Stimulated activated CD4-positive, alpha-beta T cell treated with anti-CD3 and anti-CD28 coated beads, Interleukin-4, amount 100 ng/mL, for 48 hours (primary cell): Measurements from ENCODE around the gene GLOD4.
"Not testable (repeated sequence)": the region's sequence is repeated elsewhere in the genome, so short reads cannot be mapped to it uniquely, and the experiment has no call there.

Source experiments
- DNase-seq, 2 donors: peaks; one replicate each; pipeline ENCODE4 v3.0.0-alpha.2; 2020; ENCODE audit warnings: low read depth in 2 of 2

GLOD4 gene

GRCh38 chr17:781805-782731 lies at the start of gene GLOD4, which contains the start of gene MRM3:
TSS of gene GLOD4 (minus strand) at chr17:782280. CDS start at chr17:782255, 25 bp downstream.
TSS of gene MRM3 (plus strand) at chr17:782353. CDS start at chr17:782379, 26 bp downstream.
- DNase-seq, result peak; percentile 91 to 95

- no peak for DNase-seq
These were observed 48.9 kb upstream of the GLOD4 start for GRCh38 chr17:830950-831349.

GRCh38 chr17:830381-830780 lies 48.3 kb upstream of the GLOD4 start:
- no peak for DNase-seq

DNA sequence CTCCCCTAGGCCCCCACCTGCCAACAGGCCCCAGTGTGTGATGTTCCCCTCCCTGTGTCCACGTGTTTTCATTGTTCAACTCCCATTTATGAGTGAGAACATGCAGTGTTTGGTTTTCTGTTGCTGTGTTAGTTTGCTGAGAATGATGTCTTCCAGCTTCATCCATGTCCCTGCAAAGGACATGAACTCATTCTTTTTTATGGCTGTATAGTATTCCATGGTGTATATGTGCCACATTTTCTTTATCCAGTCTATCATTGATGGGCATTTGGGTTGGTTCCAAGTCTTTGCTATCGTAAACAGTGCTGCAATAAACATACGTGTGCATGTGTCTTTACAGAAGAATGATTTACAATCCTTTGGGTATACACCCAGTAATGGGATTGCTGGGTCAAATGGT lies 47.5 kb upstream of the GLOD4 start:
- not testable (repeated sequence) for DNase-seq

DNA sequence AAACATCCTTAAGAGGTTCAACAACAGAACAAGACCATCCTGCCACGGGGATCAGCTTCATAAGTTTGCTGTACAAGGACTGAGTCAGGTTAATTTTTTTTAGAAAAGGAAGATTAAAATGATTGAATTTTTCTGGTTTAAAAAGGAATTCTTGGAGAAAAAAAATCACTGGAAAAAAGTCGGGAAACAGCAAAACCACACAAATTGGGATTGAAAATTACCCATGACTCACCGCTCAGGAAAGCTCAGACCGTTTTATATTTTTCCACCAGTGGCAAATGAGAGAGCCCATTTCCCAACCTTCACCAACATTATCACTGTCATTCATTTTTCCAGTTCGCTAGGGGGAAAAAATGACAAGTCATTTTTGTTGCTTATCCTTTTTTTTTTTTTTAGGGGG lies 46.7 kb upstream of the GLOD4 start:
- no peak for DNase-seq

DNA sequence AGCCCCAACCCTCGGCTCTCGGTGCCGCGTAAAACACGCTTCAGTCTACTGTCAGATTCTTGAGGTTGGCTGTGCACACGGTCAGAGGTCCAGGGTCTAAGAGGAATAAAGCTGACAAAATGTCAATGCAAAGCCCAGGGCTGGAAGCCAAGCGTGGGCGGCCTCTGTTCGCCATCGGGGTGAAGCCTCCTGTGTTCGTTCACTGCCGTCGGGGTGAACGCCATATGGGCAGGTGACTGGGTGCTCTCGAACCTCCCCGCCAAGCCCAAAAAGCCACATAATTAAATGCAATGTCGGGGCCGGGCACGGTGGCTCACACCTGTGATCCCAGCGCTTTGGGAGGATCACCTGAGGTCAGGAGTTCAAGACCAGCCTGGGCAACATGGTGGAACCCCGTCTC lies 44.7 kb upstream of the GLOD4 start:
- DNase-seq, result no peak

GRCh38 chr17:825216-825615 lies 43.1 kb upstream of the GLOD4 start:
- DNase-seq, result no peak

DNA sequence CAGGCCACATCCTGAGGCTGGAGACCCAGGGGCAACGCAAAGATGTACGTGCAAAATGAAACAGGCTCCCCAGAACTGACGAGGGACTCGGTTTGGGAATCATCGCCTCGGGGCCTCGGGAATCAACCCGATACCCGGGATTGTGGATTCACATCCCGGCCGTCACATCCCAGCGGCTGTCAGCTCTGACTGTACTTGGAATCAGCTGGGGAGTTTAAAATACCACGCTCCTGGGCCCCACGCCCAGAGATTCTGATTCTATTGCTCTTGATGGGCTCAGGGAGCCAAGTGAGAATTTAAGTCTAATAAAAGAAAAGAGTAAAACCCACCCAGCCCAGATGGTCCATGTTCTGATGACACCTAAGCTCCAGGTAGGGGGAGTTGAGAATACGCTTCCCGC lies 42.3 kb upstream of the GLOD4 start:
- no peak for DNase-seq

DNA sequence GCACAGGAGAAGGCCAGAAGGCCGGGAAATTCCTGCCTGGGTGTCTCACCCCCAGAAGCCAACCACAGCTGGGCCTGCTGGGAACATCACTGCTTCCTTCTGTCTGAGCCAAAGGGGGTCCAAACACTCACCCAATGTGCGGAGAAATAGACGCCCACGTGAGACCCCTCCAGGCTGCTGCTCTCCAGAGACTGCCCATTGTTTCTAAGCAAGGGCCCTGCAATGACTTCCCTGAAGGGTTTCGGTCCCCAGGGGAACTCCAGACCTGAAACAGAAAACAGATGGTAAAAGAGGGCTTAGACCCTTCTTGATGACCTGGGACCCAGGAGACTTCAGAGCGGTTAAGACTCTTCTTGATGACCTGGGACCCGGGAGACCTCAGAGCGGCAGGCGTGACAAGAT lies 41.4 kb upstream of the GLOD4 start:
- DNase-seq, result no peak

GRCh38 chr17:819251-819650 lies 37.2 kb upstream of the GLOD4 start:
- no peak for DNase-seq

- no peak for DNase-seq
These were observed 32.3 kb upstream of the GLOD4 start for GRCh38 chr17:814371-814770.

- no peak for DNase-seq
These were observed 30.6 kb upstream of the GLOD4 start for GRCh38 chr17:812638-813204.

DNA sequence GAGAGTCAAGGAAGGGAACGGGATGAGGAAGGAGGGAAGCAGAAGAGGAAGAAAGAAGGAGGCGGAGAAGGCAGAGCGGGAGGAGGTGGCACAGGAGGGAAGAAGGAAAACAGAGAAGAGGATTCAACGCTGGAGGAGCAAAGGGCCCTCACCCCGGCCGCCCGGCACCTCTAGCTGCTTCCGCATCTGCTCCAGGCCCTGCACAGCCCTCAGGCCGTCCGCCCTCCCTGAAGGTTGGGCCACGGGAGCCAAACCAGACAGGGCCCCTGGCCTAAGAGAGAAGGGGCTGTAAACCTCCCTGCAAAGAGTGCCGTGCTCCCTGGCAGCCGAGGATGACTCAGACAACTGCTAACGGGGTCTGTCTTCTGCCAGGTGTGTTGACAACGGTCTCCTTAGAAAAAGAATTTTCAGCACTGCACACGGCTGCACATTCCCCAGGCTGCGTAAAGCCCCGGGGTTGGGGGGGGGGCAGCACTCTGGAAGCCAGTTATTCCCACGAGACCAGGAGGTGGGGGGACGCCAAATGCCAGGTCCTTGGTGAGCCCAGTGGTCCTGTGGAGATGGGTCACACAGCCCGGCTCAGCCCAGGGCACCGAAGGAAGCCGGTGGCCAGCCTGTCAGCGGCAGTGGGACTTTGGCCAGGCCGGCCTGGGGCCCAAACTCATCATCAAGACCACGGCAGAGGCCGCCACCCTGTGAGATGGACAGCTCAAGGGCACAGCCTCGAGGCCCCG lies 29.1 kb upstream of the GLOD4 start:
- no peak for DNase-seq

- DNase-seq, result no peak
These were observed 25.6 kb upstream of the GLOD4 start for GRCh38 chr17:807523-808294.

- DNase-seq, result no peak
These were observed 24.9 kb upstream of the GLOD4 start for GRCh38 chr17:806781-807522.

DNA sequence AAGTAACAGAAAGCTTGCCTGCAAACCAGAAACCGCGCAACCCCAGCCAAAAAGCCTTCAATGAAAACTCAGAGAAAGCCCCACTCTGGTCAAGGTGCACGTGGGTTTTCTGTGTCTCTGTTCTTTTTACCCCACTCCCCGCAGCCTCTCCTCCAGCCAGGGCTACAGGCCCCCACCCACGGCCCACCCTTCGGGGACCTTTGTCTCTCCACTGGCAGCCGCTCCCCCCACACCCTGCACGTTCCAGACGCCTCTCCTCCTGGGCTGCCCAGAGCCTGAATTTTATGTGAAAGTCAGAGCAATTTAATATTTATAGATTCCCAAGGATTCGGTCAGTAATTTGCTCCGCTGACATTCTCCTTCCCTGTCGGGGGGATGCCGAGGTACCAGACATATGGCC lies 24.3 kb upstream of the GLOD4 start:
- DNase-seq, result no peak

- not testable (repeated sequence) for DNase-seq
These were observed 23.8 kb upstream of the GLOD4 start for GRCh38 chr17:805886-806285.

DNA sequence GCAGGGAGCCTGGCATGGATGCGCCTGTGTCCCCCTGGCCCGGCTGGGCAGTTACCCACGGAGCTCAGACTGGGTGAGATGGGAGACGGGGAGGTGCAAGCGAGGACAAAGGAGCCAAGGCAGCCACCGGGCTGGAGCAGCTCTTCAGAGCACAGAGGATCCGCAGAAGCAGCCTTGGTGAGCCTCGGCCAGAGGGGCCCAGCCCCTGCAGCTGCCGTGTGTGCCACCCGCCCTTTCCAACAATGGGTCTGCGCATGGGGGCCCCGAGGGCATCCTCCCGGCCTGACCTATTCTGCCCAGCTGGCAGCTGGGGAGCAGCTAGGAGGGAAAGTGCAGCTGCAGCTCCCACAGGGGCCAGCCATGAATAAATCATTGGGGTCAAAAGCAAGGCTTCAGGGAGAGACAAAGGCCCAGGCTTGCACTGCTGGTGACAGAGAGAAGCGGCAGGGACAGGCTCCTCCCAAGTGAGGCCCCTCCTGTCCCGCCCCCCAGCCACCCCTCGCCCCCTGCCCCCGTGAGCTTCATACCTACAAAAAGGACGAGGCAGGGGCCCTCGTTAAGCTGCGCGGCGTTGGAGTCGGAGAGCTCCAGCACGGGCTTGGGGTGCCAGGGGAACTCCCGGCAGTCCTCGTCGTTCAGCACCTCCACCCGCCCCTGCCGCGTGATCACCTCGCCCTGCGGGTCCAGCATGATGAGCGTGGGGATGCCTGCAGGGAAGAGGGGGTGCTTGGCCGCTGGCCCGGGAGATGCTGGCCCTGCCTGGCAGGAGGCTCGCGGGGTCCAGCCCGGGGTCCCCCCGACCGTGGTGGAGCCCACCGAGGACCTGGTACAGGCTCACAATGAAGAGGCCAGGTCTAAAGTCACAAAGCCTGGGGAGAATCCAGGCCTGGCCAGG lies 22.7 kb upstream of the GLOD4 start:
- DNase-seq, result no peak

- DNase-seq, result no peak
These were observed 21.1 kb upstream of the GLOD4 start for GRCh38 chr17:802901-803881.
